K562 (cell line): ENCODE results near the gene MMGT1. TPM values are rescaled to one million over a fixed set of nuclear protein-coding genes. Genes with fewer than 3 reads are reported as not detected.
A peak's percentile ranks its signal among the peaks of the same experiment; 100 is the strongest.

Source experiments
- ARID3A ChIP-seq: IDR thresholded peaks from 2 replicates; pipeline ENCODE4 v1.6.1; 2012; ENCODE audit warnings: low read depth, low read length, improper control_type of control experiment, borderline replicate concordance
- BCOR ChIP-seq: fragments of 450-650 bp; IDR thresholded peaks from 2 replicates; pipeline ENCODE4 v1.6.1; 2016
- BRD9 ChIP-seq: fragments of 450-650 bp; IDR thresholded peaks from 2 replicates; pipeline ENCODE4 v1.6.1; 2018; ENCODE audit warnings: low read depth; ENCODE audit not compliant: partially characterized antibody
- CCNT2 ChIP-seq: IDR thresholded peaks from 2 replicates; pipeline ENCODE4 v1.6.1; 2011; ENCODE audit warnings: borderline replicate concordance, low read depth, mild to moderate bottlenecking, moderate library complexity, mixed read lengths, low read length; ENCODE audit not compliant: insufficient read length; ENCODE audit errors: extremely low read depth
- FOSL1 ChIP-seq: fragments of 200-800 bp; sonication (Bioruptor generic); conservative IDR thresholded peaks from 2 replicates; pipeline ENCODE4 v1.6.1; 2016; ENCODE audit warnings: missing genetic modification characterization, missing compliant biosample characterization
- MNT ChIP-seq, 2 experiments: fragments of 450-650 bp; conservative IDR thresholded peaks; 2 replicates each; pipeline ENCODE4 v1.6.1; 2017; ENCODE audit warnings: mild to moderate bottlenecking in 2 of 2, moderate library complexity in 2 of 2
- REST ChIP-seq, 2 experiments: fragments of 450-650 bp; formaldehyde crosslinking in 1 of 2; IDR thresholded peaks; 2 replicates each; pipeline versions ENCODE4 v1.4.0 to v1.6.1; 2014 to 2020; ENCODE audit warnings: mild to moderate bottlenecking in 2 of 2, borderline replicate concordance in 1 of 2, low read depth in 1 of 2
- SMARCA4 ChIP-seq: fragments of 450-650 bp; IDR thresholded peaks from 2 replicates; pipeline ENCODE4 v1.6.1; 2016
- SPI1 ChIP-seq: IDR thresholded peaks from 2 replicates; pipeline ENCODE4 v1.6.1; 2011; ENCODE audit warnings: low read depth, low read length, control low read depth, borderline replicate concordance
- TARDBP ChIP-seq: fragments of 450-650 bp; IDR thresholded peaks from 2 replicates; pipeline ENCODE4 v1.6.1; 2016
- ZNF639 ChIP-seq, 2 experiments: fragments of 200-800 bp in 1 of 2; sonication (Bioruptor generic) in 1 of 2; sonication (generic) in 1 of 2; formaldehyde crosslinking in 1 of 2; IDR thresholded peaks in 1 of 2; conservative IDR thresholded peaks in 1 of 2; 2 replicates each; pipeline versions ENCODE4 v1.5.0 to v1.6.1; 2016 to 2020; ENCODE audit warnings: missing compliant biosample characterization in 1 of 2, missing genetic modification characterization in 1 of 2, missing genetic modification reagents in 1 of 2
- polyA plus RNA-seq, 8 experiments: library from polyadenylated mRNA; depleted of rRNA in 4 of 8; stranded (reverse) in 5 of 8; unstranded in 3 of 8; fragments of >200 nt; fragmentation: Nextera tagmentation in 2 of 8; fragmentation: Illumina TruSeq in 1 of 8; extraction: Ambion mirVana in 2 of 8; extraction: Trizol in 1 of 8; gene quantifications; 2 replicates each; pipeline versions ENCODE4 v1.2.1 to v1.2.3, GENCODE V29; 2011 to 2014; ENCODE audit warnings: inconsistent platforms in 1 of 8, missing spikeins in 1 of 8
- total RNA-seq, 7 experiments: library from RNA; depleted of rRNA in 6 of 7; stranded (reverse); fragments of >200 nt in 6 of 7; fragmentation: Illumina TruSeq in 2 of 7; extraction: Trizol in 2 of 7; gene quantifications; 2 replicates each; pipeline versions ENCODE4 v1.2.1 to v1.2.3, GENCODE V29; 2011 to 2021; ENCODE audit warnings: low replicate concordance in 1 of 7

Gene MMGT1
- total and polyA plus RNA-seq, 9 of the 15 experiments (the other 6 are each of a cell fraction or from before 2014, with no cell fraction given) = 11.3 to 25.4 (median 22.5) TPM

- no peak for TF ChIP-seq ARID3A
- TF ChIP-seq FOSL1 (tag) = peak; percentile 91
- TF ChIP-seq SPI1 = peak; percentile 54; the same call in 1 of the 2 replicates
- peak in 1 of 2 experiments; percentile 74; a peak in 2 of 4 replicates for TF ChIP-seq ZNF639 (CRISPR knock-in tag; conservative IDR thresholded peaks at IDR 0.05 in 1 of 2, IDR thresholded peaks at IDR 0.05 in 1 of 2)
- TF ChIP-seq SMARCA4 = peak; percentile 92
- 0 out of 4 replicates have a peak, but pooled peaks of 1 of the 2 experiments have one; percentile 49 for TF ChIP-seq MNT (conservative IDR thresholded peaks at IDR 0.05)
- TF ChIP-seq BRD9 = no peak
- TF ChIP-seq REST (IDR thresholded peaks at IDR 0.05; ENCODE audit: borderline replicate concordance) = no peak
- TF ChIP-seq REST (CRISPR knock-in tag; IDR thresholded peaks at IDR 0.05; ENCODE audit: low read depth) = no peak
- TF ChIP-seq BCOR = peak; percentile 88
- TF ChIP-seq CCNT2 = peak; percentile 71
- peak; percentile 68; the same call in 1 of the 2 replicates for TF ChIP-seq TARDBP
Measured at GRCh38 chrX:135914404-135914803, 59.4 kb downstream of the MMGT1 start (continued).
